ENCODE results near the gene PSMD5. TPM values are rescaled to one million over a fixed set of nuclear protein-coding genes. Genes with fewer than 3 reads are reported as not detected.

PSMD5 gene
- total RNA-seq, 2 donors from 2014 or later, result 59.5 to 70.4 TPM

GRCh38 chr9:120878188-120879130, 35.7 kb upstream of the PSMD5 start:
- no peaks in the 10 kb centered on the region for H3K9me3 Mint-ChIP-seq
- ATAC-seq, result no peak
- DNase-seq (ENCODE audit: low spot score), result peak; percentile 51

GRCh38 chr9:120877276-120878034, 34.7 kb upstream of the PSMD5 start:
- Mint-ChIP-seq H3K9me3 (no peaks in the 10 kb centered on the region), H3K27ac (peak overlapping the region; percentile 87 to 91), H3K4me1 (ENCODE audit: low read depth in 2 of 2) (peaks cover 48 to 51% of the 10 kb centered on the region in 2 donors), H3K4me3 (peak overlapping the region; percentile 97), H3K36me3 (peaks cover 22% of the 10 kb centered on the region), H3K27me3 (peaks cover 0 to 2% of the 10 kb centered on the region in 2 donors)
- ATAC-seq (peak; percentile 78), DNase-seq (ENCODE audit: low spot score) (peak; percentile 85)

More at GRCh38 chr9:120878188-120879130, 35.7 kb upstream of the PSMD5 start:
- Mint-ChIP-seq H3K36me3 (peaks cover 21% of the 10 kb centered on the region), H3K27me3 (peaks cover 0 to 2% of the 10 kb centered on the region in 2 donors), H3K4me1 (ENCODE audit: low read depth in 2 of 2) (peaks cover 41 to 43% of the 10 kb centered on the region in 2 donors), H3K4me3 (peak overlapping the region; percentile 97), H3K27ac (peak overlapping the region; percentile 87 to 91)

- H3K4me3 Mint-ChIP-seq, result peak within 1 kb of the TSS; percentile 99
- peak within 1 kb of the TSS; percentile 87 to 91 for H3K27ac Mint-ChIP-seq
- H3K27me3 Mint-ChIP-seq, result peaks cover 0 to 2% of the 10 kb centered on the region in 2 donors
- H3K4me1 Mint-ChIP-seq (ENCODE audit: low read depth in 2 of 2), result peaks cover 48 to 51% of the 10 kb centered on the region in 2 donors
- no peaks in the 10 kb centered on the region for H3K9me3 Mint-ChIP-seq
- ATAC-seq, result peak; percentile 47 to 61
- DNase-seq (ENCODE audit: low spot score), result no peak
- peaks cover 26% of the 10 kb centered on the region for H3K36me3 Mint-ChIP-seq
Observed at GRCh38 chr9:120876842-120877240, 34.1 kb upstream of the PSMD5 start, which contains the start of gene PHF19. TSS of gene PHF19 (minus strand) at chr9:120877188. CDS start at chr9:120874741, 2,447 bp downstream.

- H3K4me3 Mint-ChIP-seq, result peak overlapping the region; percentile 99
- peak; percentile 80 to 85 for ATAC-seq
- H3K36me3 Mint-ChIP-seq, result peaks cover 30% of the 10 kb centered on the region
Observed at GRCh38 chr9:120875954-120876841, 33.5 kb upstream of the PSMD5 start.

DNA sequence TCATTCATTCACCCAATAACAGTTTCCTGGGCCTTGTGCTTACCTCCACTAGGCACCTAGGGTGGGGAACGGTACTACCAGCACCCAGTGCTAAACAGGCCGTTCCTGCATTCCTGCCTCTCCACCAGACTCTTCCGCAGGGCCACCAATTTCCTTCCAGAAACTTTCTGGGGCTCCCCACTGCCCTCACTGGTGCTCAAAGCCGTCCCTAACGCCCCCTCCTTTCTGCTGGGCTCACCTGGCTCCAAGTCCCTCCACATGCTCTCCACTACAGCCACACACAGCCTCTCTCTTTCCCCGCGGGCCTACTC, 32.9 kb upstream of the PSMD5 start:
- peak overlapping the region; percentile 99 for H3K4me3 Mint-ChIP-seq
- peak overlapping the region; percentile 81 to 91 for H3K27ac Mint-ChIP-seq
- DNase-seq (ENCODE audit: low spot score) (no peak), ATAC-seq (no peak)
- H3K9me3 Mint-ChIP-seq, result no peaks in the 10 kb centered on the region
- H3K27me3 Mint-ChIP-seq, result peaks cover 0 to 2% of the 10 kb centered on the region in 2 donors
- H3K4me1 Mint-ChIP-seq (ENCODE audit: low read depth in 2 of 2), result peaks cover 48 to 55% of the 10 kb centered on the region in 2 donors
- peaks cover 30% of the 10 kb centered on the region for H3K36me3 Mint-ChIP-seq

More at GRCh38 chr9:120875954-120876841, 33.5 kb upstream of the PSMD5 start:
- Mint-ChIP-seq H3K9me3 (no peaks in the 10 kb centered on the region), H3K27me3 (peaks cover 0 to 2% of the 10 kb centered on the region in 2 donors), H3K4me1 (ENCODE audit: low read depth in 2 of 2) (peaks cover 48 to 55% of the 10 kb centered on the region in 2 donors), H3K27ac (peak overlapping the region; percentile 81 to 91)
- peak; percentile 94 for DNase-seq (ENCODE audit: low spot score)

- H3K4me1 Mint-ChIP-seq (ENCODE audit: low read depth in 2 of 2), result peaks cover 48 to 55% of the 10 kb centered on the region in 2 donors
- DNase-seq (ENCODE audit: low spot score) (no peak), ATAC-seq (no peak)
- H3K27ac Mint-ChIP-seq, result peak overlapping the region; percentile 81 to 91
- peaks cover 30% of the 10 kb centered on the region for H3K36me3 Mint-ChIP-seq
- peak overlapping the region; percentile 99 for H3K4me3 Mint-ChIP-seq
- no peaks in the 10 kb centered on the region for H3K9me3 Mint-ChIP-seq
- peaks cover 0 to 2% of the 10 kb centered on the region in 2 donors for H3K27me3 Mint-ChIP-seq
Observed at GRCh38 chr9:120875195-120875565, 32.5 kb upstream of the PSMD5 start.

GRCh38 chr9:120874226-120875194, 31.8 kb upstream of the PSMD5 start:
- no peaks in the 10 kb centered on the region for H3K9me3 Mint-ChIP-seq
- H3K4me1 Mint-ChIP-seq (ENCODE audit: low read depth in 2 of 2), result peaks cover 49 to 54% of the 10 kb centered on the region in 2 donors
- H3K4me3 Mint-ChIP-seq, result peak overlapping the region; percentile 99
- ATAC-seq (no peak), DNase-seq (ENCODE audit: low spot score) (peak; percentile 58)
- H3K27me3 Mint-ChIP-seq, result peaks cover 0 to 2% of the 10 kb centered on the region in 2 donors
- peak overlapping the region; percentile 81 to 91 for H3K27ac Mint-ChIP-seq
- peaks cover 30% of the 10 kb centered on the region for H3K36me3 Mint-ChIP-seq

- no peak for ATAC-seq
- H3K36me3 Mint-ChIP-seq, result peaks cover 30% of the 10 kb centered on the region
- peak overlapping the region; percentile 81 to 91 for H3K27ac Mint-ChIP-seq
- H3K4me1 Mint-ChIP-seq (ENCODE audit: low read depth in 2 of 2), result peaks cover 43 to 50% of the 10 kb centered on the region in 2 donors
- H3K27me3 Mint-ChIP-seq, result no peaks in the 10 kb centered on the region
- H3K4me3 Mint-ChIP-seq, result peak overlapping the region; percentile 58
- H3K9me3 Mint-ChIP-seq, result no peaks in the 10 kb centered on the region
- DNase-seq (ENCODE audit: low spot score), result peak; percentile 58
Observed at GRCh38 chr9:120873512-120873911, 30.8 kb upstream of the PSMD5 start.

GRCh38 chr9:120872791-120873502, 30.2 kb upstream of the PSMD5 start:
- no peak for DNase-seq (ENCODE audit: low spot score)
- Mint-ChIP-seq H3K4me3 (no peak overlapping the region), H3K4me1 (ENCODE audit: low read depth in 2 of 2) (peaks cover 43 to 49% of the 10 kb centered on the region in 2 donors), H3K36me3 (peaks cover 30% of the 10 kb centered on the region), H3K9me3 (no peaks in the 10 kb centered on the region), H3K27ac (peak overlapping the region; percentile 81 to 91), H3K27me3 (no peaks in the 10 kb centered on the region)
- no peak for ATAC-seq

DNA sequence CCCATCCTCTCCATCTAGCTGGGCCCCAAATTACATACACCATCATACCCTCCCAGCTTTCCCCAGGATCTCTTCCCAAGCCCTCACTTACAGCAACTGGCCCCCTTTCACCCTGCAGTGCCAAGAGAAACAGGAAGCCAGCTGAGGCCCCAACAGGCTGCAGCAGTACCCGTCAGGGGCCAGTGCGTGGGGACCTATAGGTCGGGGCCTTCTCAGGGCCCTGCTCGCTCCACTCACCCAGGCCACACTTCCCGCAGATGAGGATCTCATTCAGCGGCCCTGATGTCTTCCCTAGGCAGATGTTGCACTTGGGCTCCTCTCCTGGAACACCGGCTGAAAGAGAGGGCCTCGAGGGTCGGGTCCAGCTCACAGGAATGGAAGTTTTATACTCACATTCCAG, 27.5 kb upstream of the PSMD5 start:
- H3K9me3 Mint-ChIP-seq, result no peaks in the 10 kb centered on the region
- DNase-seq (ENCODE audit: low spot score) (peak; percentile 59), ATAC-seq (no peak)
- peaks cover 18% of the 10 kb centered on the region for H3K36me3 Mint-ChIP-seq
- H3K27me3 Mint-ChIP-seq, result no peaks in the 10 kb centered on the region
- H3K27ac Mint-ChIP-seq, result no peak overlapping the region
- H3K4me1 Mint-ChIP-seq (ENCODE audit: low read depth in 2 of 2), result peaks cover 30 to 36% of the 10 kb centered on the region in 2 donors
- peak overlapping the region; percentile 25 for H3K4me3 Mint-ChIP-seq

DNA sequence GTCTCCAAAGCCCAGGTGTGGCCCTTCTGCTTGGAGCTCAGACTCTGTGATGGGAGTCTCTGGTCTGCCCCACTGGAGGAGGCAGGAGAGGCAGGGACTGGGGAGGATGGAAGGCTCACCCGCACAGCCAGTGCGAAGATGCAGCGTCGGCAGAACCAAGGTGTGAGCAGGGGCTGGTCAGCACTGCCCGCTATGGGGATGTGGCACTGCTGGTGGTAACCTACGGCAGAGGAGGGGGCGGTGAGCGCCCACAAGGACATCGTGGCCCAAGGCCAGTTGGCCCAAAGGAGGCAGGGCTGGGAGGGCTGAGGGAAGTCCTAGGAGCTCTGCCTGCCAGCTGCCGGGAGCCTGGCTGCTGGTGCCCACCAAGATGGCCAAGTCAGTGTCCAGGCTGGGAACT, 27.0 kb upstream of the PSMD5 start:
- peaks cover 15% of the 10 kb centered on the region for H3K36me3 Mint-ChIP-seq
- no peaks in the 10 kb centered on the region for H3K9me3 Mint-ChIP-seq
- H3K4me3 Mint-ChIP-seq, result peak overlapping the region; percentile 80
- ATAC-seq, result no peak
- H3K27me3 Mint-ChIP-seq, result no peaks in the 10 kb centered on the region
- peak overlapping the region; percentile 86 to 91 for H3K27ac Mint-ChIP-seq
- DNase-seq (ENCODE audit: low spot score), result no peak
- peaks cover 29 to 33% of the 10 kb centered on the region in 2 donors for H3K4me1 Mint-ChIP-seq (ENCODE audit: low read depth in 2 of 2)

DNA sequence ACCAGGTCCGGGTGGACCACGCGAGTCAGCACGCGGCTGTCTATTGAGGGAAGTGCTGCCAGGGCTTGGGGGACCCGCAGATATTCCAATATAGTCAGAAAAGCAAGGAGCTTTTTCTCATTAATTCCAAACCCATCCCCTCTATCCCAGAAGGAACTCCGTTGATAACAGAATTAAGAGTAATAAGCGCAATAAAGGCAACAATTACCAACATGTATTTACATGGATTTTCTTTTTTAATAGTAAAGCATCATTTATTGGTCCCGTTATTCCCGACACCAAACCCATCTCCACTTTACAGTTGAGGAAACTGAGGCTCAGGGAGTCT, 26.6 kb upstream of the PSMD5 start:
- peaks cover 25 to 33% of the 10 kb centered on the region in 2 donors for H3K4me1 Mint-ChIP-seq (ENCODE audit: low read depth in 2 of 2)
- ATAC-seq (no peak), DNase-seq (ENCODE audit: low spot score) (no peak)
- no peaks in the 10 kb centered on the region for H3K9me3 Mint-ChIP-seq
- no peaks in the 10 kb centered on the region for H3K27me3 Mint-ChIP-seq
- H3K27ac Mint-ChIP-seq, result peak overlapping the region; percentile 86 to 91
- H3K36me3 Mint-ChIP-seq, result peaks cover 15% of the 10 kb centered on the region
- peak overlapping the region; percentile 80 for H3K4me3 Mint-ChIP-seq

Data from natural killer cell treated with Interleukin-12 subunit alpha and Interleukin-12 subunit beta and Interleukin-15 and Interleukin-18, amount 100 ng/mL, for 72 hours (primary cell).